ENCODE measurements around the gene DCTN1.

DCTN1 gene

DNA sequence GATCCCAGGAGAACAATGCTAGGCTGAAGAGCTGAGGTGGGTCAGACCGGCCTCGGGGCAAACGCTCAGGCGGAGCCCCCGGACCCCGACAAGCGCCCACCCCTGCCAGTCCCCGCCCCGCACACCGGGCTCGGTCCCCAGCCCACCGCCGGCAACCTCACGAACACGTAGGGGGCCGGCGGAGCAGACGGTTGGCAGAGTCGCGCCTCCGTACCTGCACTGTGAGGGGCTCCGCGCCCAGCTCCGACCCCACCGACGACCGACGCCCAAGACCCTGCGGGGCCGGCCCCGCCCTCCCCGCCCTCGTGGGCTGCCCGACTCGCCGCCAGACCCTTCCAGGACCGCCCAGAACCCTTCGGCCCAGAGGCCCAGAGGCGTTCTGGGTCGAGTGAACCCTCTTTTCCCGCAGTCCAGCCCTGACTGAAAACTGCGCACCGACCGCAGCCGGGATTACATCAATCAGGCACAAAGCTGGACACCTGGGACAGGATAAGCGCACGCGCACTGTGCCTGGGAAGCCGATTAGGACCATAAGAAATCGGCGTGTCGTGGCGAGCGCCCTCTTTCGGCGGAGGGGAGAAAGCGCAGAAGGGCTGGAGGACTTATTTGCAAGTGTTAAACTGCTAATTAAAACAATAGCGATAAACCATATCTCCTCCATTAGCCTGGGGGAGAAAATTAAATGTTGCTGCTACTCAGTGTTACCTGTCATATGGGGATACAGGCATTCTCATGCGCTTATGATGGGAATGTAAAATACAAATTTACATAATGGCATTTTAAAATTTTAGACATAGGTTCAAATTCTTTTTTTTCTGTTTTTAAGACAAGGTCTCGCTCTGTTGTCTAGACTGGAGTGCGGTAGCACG, 11.7 kb upstream of the DCTN1 start:
- CTCF ChIA-PET, result interaction anchor here (0.5 to 1.3 kb wide), 7 partner anchors 10 to 250 kb away, joined by 3 to 6 read pairs (median 3); no protein-coding TSS in a partner anchor

DNA sequence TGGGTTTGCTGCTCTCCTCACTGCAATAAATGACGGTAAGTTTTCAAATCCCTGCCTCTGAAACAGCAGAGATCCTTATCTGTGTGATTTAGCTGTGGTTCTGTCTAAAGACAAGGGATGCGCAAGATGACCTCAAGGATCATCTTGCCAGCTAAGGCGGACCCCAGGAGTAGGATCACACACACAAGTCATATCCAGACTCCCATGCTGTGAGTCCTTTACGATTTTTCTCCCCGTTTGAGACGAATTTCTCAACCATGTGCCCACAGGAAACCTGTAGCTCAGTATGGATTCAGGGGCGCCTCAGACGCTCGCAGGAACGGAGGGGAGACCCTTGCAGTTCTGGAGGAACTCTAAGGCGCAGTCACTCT, 11.1 kb upstream of the DCTN1 start:
- CTCF ChIA-PET, result interaction anchor here (0.5 to 1.3 kb wide), 4 partner anchors 10 to 141 kb away, joined by 3 read pairs; no protein-coding TSS in a partner anchor
- peak; percentile 34 for DNase-seq (ENCODE audit: extremely low spot score)
- POLR2A ChIA-PET, result interaction anchor here (0.8 to 2.7 kb wide), 21 partner anchors 9 to 213 kb away, joined by 3 to 15 read pairs (median 5); partner anchors contain the start of genes AUP1, C2orf81, DCTN1 and HTRA2
- no peak for TF ChIP-seq HDGF (IDR thresholded peaks at IDR 0.05; ENCODE audit: borderline replicate concordance)
- no peak for TF ChIP-seq ZNF384 (IDR thresholded peaks at IDR 0.05)
- no peak for TF ChIP-seq FOXM1 (IDR thresholded peaks at IDR 0.05; ENCODE audit: borderline replicate concordance)
- TF ChIP-seq CTBP1 (IDR thresholded peaks at IDR 0.05; ENCODE audit: borderline replicate concordance), result no peak
- TF ChIP-seq SUZ12 (IDR thresholded peaks at IDR 0.05), result no peak
- no peak for TF ChIP-seq L3MBTL2 (conservative IDR thresholded peaks at IDR 0.05)
- no peak for TF ChIP-seq NFRKB (IDR thresholded peaks at IDR 0.05)
- TF ChIP-seq, protein P1, sequence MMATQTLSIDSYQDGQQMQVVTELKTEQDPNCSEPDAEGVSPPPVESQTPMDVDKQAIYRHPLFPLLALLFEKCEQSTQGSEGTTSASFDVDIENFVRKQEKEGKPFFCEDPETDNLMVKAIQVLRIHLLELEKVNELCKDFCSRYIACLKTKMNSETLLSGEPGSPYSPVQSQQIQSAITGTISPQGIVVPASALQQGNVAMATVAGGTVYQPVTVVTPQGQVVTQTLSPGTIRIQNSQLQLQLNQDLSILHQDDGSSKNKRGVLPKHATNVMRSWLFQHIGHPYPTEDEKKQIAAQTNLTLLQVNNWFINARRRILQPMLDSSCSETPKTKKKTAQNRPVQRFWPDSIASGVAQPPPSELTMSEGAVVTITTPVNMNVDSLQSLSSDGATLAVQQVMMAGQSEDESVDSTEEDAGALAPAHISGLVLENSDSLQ (IDR thresholded peaks at IDR 0.05), result no peak
- no peak for TF ChIP-seq TARDBP (IDR thresholded peaks at IDR 0.05)
- no peak for TF ChIP-seq LEF1 (IDR thresholded peaks at IDR 0.05; ENCODE audit: borderline replicate concordance)
- no peak for TF ChIP-seq BHLHE40 (IDR thresholded peaks at IDR 0.05; ENCODE audit: borderline replicate concordance)
- no peak for TF ChIP-seq SP1 (IDR thresholded peaks at IDR 0.05)

More for the DNA sequence above, 11.7 kb upstream of the DCTN1 start:
- peak; percentile 91 for DNase-seq (ENCODE audit: extremely low spot score)
- POLR2A ChIA-PET, result interaction anchor here (0.5 to 2.7 kb wide), 23 partner anchors 9 to 213 kb away, joined by 3 to 15 read pairs (median 5); partner anchors contain the start of genes AUP1, C2orf81, DCTN1 and HTRA2
- 0 out of 2 replicates have a peak, but pooled peaks have one; percentile 25 for TF ChIP-seq L3MBTL2 (conservative IDR thresholded peaks at IDR 0.05)
- TF ChIP-seq ARNT (IDR thresholded peaks at IDR 0.05), result peak; percentile 68
- TF ChIP-seq FOXM1 (IDR thresholded peaks at IDR 0.05; ENCODE audit: borderline replicate concordance), result peak; percentile 40; the same call in 1 of the 2 replicates
- no peak for TF ChIP-seq TARDBP (IDR thresholded peaks at IDR 0.05)
- TF ChIP-seq SUZ12 (IDR thresholded peaks at IDR 0.05), result no peak

DNA sequence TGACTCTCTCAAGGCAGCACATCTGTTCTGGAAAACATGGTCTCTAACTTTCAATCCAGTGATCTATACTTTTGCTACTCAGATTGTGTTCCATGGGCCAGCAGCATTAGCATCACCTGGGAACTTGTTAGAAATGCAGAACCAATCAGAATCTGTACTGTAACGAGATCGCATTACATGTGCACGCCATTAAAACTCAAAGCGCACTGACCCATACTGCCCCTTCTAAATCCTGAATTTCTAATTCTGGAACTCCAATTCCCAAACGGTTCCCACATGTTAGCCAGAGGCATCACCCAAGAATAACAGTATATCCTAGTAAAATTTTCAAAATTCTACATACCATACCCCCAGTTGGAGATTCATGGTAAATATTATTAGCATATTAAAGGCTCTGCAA, 10.5 kb upstream of the DCTN1 start:
- TF ChIP-seq FOXK2 (IDR thresholded peaks at IDR 0.05), result no peak
- no peak for TF ChIP-seq ZNF384 (IDR thresholded peaks at IDR 0.05)
- TF ChIP-seq NFRKB (IDR thresholded peaks at IDR 0.05), result no peak
- TF ChIP-seq HDGF (IDR thresholded peaks at IDR 0.05; ENCODE audit: borderline replicate concordance), result no peak
- TF ChIP-seq FOXM1 (IDR thresholded peaks at IDR 0.05; ENCODE audit: borderline replicate concordance), result no peak
- no peak for TF ChIP-seq ELF4 (IDR thresholded peaks at IDR 0.05)
- no peak for TF ChIP-seq FOXA1 (IDR thresholded peaks at IDR 0.05)
- TF ChIP-seq CTBP1 (IDR thresholded peaks at IDR 0.05; ENCODE audit: borderline replicate concordance), result no peak
- CTCF ChIA-PET, result interaction anchor here (1.3 kb wide), 1 partner anchor 9 kb away, joined by 3 read pairs; no protein-coding TSS in a partner anchor
- POLR2A ChIA-PET, result interaction anchor here (0.9 to 2.7 kb wide), 16 partner anchors 8 to 212 kb away, joined by 3 to 15 read pairs (median 6); partner anchors contain the start of genes C2orf81, DCTN1, INO80B and MOB1A
- no peak for DNase-seq (ENCODE audit: extremely low spot score)

DNA sequence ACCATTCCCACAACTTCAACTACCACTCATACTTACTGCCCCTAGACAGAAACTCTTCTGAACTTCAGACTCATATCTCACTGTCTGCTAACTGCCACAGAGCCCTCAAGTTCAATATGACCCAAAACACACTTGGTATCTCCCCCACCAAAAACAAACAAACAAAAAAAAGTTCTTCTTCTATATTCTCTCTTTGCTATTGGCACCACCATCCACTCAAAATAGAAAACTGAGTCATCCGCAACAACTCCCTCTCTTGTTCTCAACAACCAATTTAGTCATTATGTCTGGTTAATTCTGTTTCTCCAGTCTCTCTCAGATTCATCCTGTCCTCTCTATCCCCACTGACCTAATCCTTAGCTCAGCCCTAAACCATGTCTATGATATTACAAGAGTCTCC, 7.2 kb upstream of the DCTN1 start:
- POLR2A ChIA-PET, result interaction anchor here (1.1 kb wide), 1 partner anchor 11 kb away, joined by 3 read pairs; no protein-coding TSS in a partner anchor
- no peak for TF ChIP-seq FOXA1 (IDR thresholded peaks at IDR 0.05)
- DNase-seq (ENCODE audit: extremely low spot score), result no peak
- CTCF ChIA-PET, result no interaction called here

DNA sequence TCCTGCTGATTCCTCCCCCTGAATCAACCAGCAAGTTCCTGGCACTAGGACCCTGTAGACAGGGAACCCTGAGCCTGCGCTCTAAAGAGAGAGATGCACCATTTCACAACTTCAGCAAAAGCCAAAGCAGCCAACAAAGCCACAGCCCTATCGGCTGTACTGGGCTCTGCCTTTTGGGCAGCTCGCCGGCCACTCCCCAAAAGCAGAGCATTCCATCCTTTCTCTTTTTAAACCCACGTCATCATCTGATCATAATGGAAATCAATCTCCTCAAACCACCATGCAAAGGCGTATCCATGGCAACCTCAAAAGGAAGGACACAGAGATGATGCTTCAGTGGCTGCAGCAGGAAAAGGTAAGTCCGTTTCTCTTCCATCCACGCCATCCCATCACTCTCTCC, 5.3 kb upstream of the DCTN1 start:
- no peak for DNase-seq (ENCODE audit: extremely low spot score)
- CTCF ChIA-PET, result interaction anchor here (0.5 kb wide), 1 partner anchor 24 kb away, joined by 3 read pairs; no protein-coding TSS in a partner anchor
- TF ChIP-seq L3MBTL2 (conservative IDR thresholded peaks at IDR 0.05), result no peak
- TF ChIP-seq ZNF384 (IDR thresholded peaks at IDR 0.05), result no peak
- TF ChIP-seq LEF1 (IDR thresholded peaks at IDR 0.05; ENCODE audit: borderline replicate concordance), result no peak
- TF ChIP-seq NFRKB (IDR thresholded peaks at IDR 0.05), result no peak
- TF ChIP-seq, protein P1 (IDR thresholded peaks at IDR 0.05), result no peak
- no peak for TF ChIP-seq ELF4 (IDR thresholded peaks at IDR 0.05)
- no peak for TF ChIP-seq HDGF (IDR thresholded peaks at IDR 0.05; ENCODE audit: borderline replicate concordance)
- POLR2A ChIA-PET, result no interaction called here

DNA sequence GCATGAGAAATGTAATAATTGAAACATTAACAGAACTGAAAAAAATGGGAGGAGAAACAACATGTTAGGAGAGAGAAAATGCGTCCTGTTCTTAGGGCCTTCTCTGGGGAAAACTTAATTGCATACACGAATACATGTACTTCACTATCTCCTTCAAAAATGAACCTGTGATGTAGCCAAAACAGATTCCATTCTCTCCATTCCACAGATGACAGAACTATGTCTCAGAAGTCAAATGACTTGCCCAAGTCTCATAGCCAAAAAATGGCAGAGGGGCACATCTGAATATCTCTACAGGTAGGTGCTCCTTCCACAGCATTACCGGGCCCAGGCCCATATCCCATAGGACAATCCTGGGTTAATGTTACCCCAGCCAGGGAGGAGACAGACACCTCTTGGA, 3.9 kb upstream of the DCTN1 start:
- TF ChIP-seq FOXM1 (IDR thresholded peaks at IDR 0.05; ENCODE audit: borderline replicate concordance) (no peak), FOXK2 (IDR thresholded peaks at IDR 0.05) (no peak), LEF1 (IDR thresholded peaks at IDR 0.05; ENCODE audit: borderline replicate concordance) (no peak), ARNT (IDR thresholded peaks at IDR 0.05) (no peak), TARDBP (IDR thresholded peaks at IDR 0.05) (no peak)
- ChIA-PET CTCF (no interaction called here), POLR2A (no interaction called here)
- DNase-seq (ENCODE audit: extremely low spot score), result no peak

DNA sequence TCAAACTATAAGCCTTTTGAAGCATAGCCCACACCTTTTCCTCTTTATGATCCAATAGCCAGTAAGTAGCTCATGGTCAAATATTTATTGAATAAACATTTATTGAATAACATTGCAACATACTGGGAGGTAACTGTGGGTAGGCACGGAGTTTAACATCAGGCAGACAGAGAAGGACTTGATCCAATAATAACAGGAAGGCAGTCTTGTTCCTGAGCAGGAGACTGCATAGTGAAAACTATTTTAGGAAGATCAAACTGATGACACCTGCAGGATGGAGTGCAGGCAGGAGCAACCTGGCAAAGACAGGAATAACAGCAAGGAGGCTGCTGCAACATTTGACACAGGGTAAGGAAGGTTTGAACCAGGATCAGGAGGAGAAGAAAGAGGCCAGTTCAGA, 3.1 kb upstream of the DCTN1 start:
- ChIA-PET POLR2A (interaction anchor here (2.5 kb wide), 1 partner anchor 8 kb away, joined by 12 read pairs; no protein-coding TSS in a partner anchor), CTCF (no interaction called here)
- DNase-seq (ENCODE audit: extremely low spot score), result no peak
- TF ChIP-seq BHLHE40 (IDR thresholded peaks at IDR 0.05; ENCODE audit: borderline replicate concordance), result no peak
- TF ChIP-seq L3MBTL2 (conservative IDR thresholded peaks at IDR 0.05), result no peak
- no peak for TF ChIP-seq TARDBP (IDR thresholded peaks at IDR 0.05)
- no peak for TF ChIP-seq ARNT (IDR thresholded peaks at IDR 0.05)
- TF ChIP-seq NFRKB (IDR thresholded peaks at IDR 0.05), result no peak
- no peak for TF ChIP-seq FOXA1 (IDR thresholded peaks at IDR 0.05)
- no peak for TF ChIP-seq SP1 (IDR thresholded peaks at IDR 0.05)
